KBM-7 (cell line): Measurements from ENCODE around the gene PRMT7.

Experiments used
- DNase-seq: peaks from one replicate; pipeline ENCODE4 v3.0.0-alpha.2; 2015
- in situ Hi-C: fragments of 300-500 bp; cut with MboI; formaldehyde crosslinking; loops from 2 replicates; pipeline ENCODE4 v1.14.3; 2020; ENCODE audit warnings: low sequenced_read_pairs, low pct_unique_long_range_greater_than_20kb, mixed read lengths

PRMT7 gene

GRCh38 chr16:68342620-68343019, 31.8 kb downstream of the PRMT7 start:
- in situ Hi-C loops = no loop called here
- no peak for DNase-seq

- in situ Hi-C loops = no loop called here
- DNase-seq = no peak
Measured at GRCh38 chr16:68343137-68343536, 32.3 kb downstream of the PRMT7 start.

DNA sequence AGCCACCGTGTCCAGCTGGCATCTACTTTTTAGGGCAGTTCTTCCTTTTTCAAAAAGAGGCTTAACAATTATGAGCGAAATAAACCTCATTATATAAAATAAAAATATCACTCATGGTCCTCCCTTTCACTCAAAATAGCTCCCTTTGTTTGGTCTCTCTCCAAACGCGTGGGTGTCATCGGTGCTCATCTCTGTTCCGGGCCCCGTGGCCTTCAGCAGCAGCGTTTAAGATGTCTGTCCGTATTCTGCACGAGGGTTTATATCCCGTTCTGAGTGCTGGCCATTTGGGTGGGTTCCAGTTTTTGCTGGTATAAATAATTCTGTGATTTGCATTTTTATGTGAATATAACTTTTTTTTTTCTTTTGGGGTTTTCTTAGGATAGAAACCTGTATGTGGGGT, 33.4 kb downstream of the PRMT7 start:
- in situ Hi-C loops = no loop called here
- DNase-seq = no peak

DNA sequence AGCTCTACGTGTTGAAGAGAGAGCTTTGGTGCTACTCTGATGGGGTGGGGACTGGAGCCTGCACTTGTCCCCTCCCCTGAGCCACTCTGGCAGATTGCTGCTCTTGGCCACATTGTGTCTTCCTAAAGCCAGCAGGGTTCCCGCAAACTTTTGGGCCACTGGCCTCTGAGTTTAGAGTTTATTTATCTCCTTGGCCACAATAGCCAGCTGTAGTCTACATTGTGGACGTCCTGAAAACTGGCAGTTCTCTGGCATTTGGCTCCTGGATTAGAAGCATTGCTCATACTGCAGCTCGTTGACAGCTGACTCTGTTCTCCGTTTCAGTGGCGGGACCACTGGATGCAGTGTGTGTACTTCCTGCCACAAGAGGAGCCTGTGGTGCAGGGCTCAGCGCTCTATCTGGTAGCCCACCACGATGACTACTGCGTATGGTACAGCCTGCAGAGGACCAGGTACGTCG, 34.6 kb downstream of the PRMT7 start:
- no peak for DNase-seq
- in situ Hi-C loops = no loop called here

GRCh38 chr16:68345958-68346635, 35.3 kb downstream of the PRMT7 start:
- DNase-seq = no peak
- in situ Hi-C loops = no loop called here

- DNase-seq = no peak
- in situ Hi-C loops = no loop called here
Measured at GRCh38 chr16:68346892-68347480, 36.2 kb downstream of the PRMT7 start.

DNA sequence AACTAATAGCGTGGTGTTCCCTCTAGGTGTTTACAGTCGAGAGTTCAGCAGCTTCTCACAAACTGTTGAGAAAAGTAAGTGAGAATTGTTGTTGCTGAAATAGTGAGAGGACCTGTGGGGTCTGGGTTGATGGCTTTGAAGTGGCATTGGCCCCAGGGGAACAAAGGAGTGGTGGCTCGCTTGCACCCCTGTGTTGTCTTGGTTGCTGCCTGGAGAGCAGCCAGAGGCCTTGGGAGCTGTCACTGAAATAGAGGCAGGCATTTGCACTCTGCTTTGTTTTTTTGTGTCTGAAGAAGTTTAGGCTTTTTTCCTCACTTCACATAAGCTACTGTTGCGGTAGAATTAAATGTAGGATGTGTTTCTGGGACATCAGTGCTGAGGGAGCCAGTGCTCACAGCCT, 36.8 kb downstream of the PRMT7 start:
- in situ Hi-C loops = no loop called here
- DNase-seq = no peak

- in situ Hi-C loops = no loop called here
- DNase-seq = no peak
Measured at GRCh38 chr16:68348639-68349445, 38.0 kb downstream of the PRMT7 start.

DNA sequence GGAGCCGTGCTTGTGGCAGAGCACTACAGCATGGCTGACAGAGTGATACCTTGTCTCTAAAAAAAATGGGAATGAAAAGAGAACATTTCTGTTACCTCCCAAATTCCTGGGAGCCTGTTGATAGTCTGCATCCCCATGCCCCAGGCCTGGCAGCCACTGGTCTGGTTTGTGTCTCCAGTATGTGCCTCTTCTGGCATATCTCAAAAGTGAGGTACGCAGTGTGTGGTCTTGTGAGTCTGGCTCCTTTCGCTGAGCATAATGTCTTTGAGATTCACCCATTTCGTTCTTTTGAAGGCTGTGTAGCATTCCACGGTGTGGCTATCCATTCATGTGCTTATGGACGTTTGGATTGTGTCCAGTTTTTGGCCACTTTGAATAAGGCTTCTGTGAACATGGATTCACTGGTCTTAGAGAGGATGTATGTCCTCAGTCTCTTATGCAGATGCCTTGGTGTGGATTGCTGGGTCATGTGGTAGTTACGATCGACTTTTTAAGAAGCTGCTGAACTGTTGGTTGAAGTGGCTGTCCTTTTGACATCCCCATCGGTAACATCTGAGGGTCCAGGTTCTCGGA, 39.1 kb downstream of the PRMT7 start:
- no peak for DNase-seq
- in situ Hi-C loops = no loop called here

- in situ Hi-C loops = no loop called here
- DNase-seq = no peak
Measured at GRCh38 chr16:68350813-68351350, 40.1 kb downstream of the PRMT7 start.

DNA sequence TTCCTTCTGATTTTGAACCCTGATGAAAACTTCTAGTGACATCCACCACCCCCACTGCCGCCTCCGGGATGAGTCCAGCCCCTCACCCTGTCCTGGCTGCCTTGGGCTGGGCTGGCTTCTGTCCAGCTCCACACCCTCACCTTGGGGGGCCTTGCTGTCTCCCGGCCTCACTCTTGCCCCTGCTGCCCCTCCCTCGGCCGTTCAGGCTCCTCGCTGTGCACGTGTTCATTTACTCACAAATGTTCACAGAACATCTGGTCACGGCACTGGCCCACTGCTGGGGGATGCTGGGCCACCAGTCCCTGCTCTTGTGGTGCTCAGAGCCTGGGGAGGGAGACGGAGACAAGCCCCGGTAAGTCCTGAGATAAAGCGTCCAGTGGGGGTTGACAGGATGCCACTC, 40.6 kb downstream of the PRMT7 start:
- DNase-seq = no peak
- in situ Hi-C loops = no loop called here

DNA sequence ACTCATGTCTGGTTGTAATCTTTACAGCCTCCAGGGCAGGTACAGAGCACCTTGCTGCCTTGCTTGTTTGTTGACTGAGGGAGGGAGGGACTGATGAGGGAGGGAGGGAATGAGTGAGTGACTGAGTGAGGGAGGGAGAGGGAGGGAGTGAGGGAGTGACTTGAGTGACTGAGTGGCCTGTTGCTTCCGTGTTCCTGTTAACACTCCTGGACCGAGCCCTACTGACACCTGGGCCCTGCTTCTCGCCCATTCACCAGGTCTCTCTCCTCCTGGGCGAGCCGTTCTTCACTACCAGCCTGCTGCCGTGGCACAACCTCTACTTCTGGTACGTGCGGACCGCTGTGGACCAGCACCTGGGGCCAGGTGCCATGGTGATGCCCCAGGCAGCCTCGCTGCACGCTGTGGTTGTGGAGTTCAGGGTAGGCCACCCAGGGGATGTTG, 41.2 kb downstream of the PRMT7 start:
- in situ Hi-C loops = no loop called here
- no peak for DNase-seq

DNA sequence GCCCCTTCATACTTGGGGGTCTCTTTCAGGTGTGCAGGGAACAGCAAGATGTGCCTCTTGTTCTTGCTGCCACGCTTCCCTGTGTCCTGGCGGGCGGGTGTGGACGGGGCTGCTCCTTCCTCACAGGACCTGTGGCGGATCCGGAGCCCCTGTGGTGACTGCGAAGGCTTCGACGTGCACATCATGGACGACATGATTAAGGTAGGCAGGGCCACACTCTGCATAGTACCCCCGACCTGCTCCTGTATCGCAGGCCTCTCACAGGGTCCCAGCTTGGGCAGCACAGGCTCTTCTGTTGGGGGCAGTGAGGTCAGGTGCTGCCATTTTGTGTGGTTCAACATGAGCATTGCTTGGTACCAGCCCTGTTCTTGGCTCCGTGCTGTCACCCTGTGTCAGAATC, 42.5 kb downstream of the PRMT7 start:
- DNase-seq = no peak
- in situ Hi-C loops = no loop called here

DNA sequence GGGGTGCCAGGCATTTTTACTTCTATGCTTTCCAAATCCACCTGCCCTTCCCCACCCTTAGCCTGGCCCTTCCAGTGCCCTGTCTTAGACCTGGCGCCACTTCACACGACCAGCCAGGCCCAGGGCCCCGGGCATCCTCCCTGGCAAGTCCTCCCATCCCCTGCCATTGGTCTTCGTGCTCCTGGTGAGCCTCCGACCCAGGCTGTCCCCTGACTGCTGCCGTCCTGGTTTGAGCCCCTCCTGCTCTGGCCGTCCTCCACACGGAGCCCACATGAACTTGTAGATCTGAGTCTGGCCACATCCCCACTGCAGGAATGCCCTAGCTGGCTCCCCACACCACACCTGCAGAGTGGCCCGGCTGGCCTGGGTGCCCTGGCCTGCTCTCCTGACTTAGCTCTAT, 44.0 kb downstream of the PRMT7 start:
- DNase-seq = no peak
- in situ Hi-C loops = no loop called here

- in situ Hi-C loops = no loop called here
- peak; percentile 34 for DNase-seq
Measured at GRCh38 chr16:68355447-68356248, 44.8 kb downstream of the PRMT7 start.

DNA sequence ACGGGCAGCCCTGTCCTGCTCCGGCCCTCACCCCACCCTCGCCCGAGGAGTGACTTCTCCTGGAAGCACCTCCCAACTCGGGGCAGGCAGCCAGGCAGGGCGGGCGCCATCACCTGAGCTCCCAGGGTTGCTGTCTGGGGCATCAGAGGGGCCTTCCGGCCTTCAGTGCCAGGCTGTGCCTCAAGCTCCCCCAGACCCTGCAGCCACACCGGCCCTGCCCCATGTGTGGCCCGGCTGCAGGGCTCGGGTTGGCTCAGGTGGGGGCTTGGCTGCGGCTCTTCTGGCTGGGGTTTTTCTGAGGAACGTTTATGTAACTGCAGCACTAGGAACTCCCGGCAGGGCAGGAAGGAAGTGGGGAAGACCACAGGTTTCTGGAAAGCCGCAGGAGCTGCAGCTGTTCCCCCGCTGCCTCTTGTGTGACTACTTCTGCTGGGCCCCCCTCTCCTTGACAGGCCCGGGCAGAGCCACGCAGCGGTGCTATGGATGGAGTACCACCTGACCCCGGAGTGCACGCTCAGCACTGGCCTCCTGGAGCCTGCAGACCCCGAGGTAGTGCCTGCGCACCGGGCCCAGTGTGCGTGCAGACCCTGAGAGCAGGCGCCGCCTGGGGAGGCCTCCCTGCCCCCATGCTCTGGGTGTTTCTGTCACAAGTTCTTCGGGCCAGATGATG, 45.6 kb downstream of the PRMT7 start:
- peak; percentile 99 for DNase-seq
- in situ Hi-C loops = no loop called here

- in situ Hi-C loops = no loop called here
- DNase-seq = no peak
Measured at GRCh38 chr16:68356919-68357286, 46.1 kb downstream of the PRMT7 start.

GRCh38 chr16:68357521-68357922, 46.7 kb downstream of the PRMT7 start:
- no peak for DNase-seq
- in situ Hi-C loops = no loop called here

- DNase-seq = no peak
- in situ Hi-C loops = no loop called here
Measured at GRCh38 chr16:68357923-68358322, 47.1 kb downstream of the PRMT7 start.
